Cardiac fibroblast (primary cell): Measurements from ENCODE around the gene DNAJC11.
"Not testable (repeated sequence)": the region's sequence is repeated elsewhere in the genome, so short reads cannot be mapped to it uniquely, and the experiment has no call there.

Experiments used
- DNase-seq, 2 donors: peaks; one replicate each; pipeline versions ENCODE4 v3.0.0 to v3.0.0-alpha.2; 2010; ENCODE audit warnings: low read depth in 2 of 2
- H3K4me3 ChIP-seq, 2 donors: replicated peaks in 1 of 2; 1 replicate in 1 of 2; 2 replicates in 1 of 2; pipeline ENCODE4 v1.5.1; 2011; ENCODE audit warnings: low read depth in 2 of 2, low read length in 2 of 2, mild to moderate bottlenecking in 2 of 2, moderate library complexity in 1 of 2
- TF ChIP-seq, protein P1 (sequence below): IDR thresholded peaks from one replicate; pipeline ENCODE4 v1.5.1; 2011; ENCODE audit warnings: low read depth, mild to moderate bottlenecking, low read length, inconsistent platforms

Gene DNAJC11

GRCh38 chr1:6638226-6638625 lies 63.4 kb downstream of the DNAJC11 start:
- peak; percentile 47 to 81 for DNase-seq
- no peak overlapping the region for H3K4me3 ChIP-seq
- TF ChIP-seq, protein P1, sequence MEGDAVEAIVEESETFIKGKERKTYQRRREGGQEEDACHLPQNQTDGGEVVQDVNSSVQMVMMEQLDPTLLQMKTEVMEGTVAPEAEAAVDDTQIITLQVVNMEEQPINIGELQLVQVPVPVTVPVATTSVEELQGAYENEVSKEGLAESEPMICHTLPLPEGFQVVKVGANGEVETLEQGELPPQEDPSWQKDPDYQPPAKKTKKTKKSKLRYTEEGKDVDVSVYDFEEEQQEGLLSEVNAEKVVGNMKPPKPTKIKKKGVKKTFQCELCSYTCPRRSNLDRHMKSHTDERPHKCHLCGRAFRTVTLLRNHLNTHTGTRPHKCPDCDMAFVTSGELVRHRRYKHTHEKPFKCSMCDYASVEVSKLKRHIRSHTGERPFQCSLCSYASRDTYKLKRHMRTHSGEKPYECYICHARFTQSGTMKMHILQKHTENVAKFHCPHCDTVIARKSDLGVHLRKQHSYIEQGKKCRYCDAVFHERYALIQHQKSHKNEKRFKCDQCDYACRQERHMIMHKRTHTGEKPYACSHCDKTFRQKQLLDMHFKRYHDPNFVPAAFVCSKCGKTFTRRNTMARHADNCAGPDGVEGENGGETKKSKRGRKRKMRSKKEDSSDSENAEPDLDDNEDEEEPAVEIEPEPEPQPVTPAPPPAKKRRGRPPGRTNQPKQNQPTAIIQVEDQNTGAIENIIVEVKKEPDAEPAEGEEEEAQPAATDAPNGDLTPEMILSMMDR = no peak

DNA sequence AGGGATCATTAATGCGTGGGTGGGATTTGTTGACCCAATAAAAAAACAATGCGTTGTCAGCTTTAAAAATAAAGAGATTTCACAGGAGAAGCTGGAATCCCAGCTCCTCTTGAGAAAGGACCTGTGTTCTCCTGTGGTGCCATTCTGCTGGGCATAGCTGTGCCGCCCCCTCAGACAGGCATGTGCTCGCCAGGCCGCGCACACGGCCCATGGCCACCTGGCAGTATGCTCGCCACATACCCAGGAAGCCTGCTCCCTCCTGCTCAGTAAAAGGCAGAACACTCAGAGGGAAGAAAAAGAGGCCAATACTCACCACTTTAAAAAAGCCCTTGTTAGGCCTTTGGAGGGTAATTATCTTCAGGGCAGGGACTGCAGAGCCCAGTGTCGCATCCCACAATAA lies 63.8 kb downstream of the DNAJC11 start:
- H3K4me3 ChIP-seq = no peak overlapping the region
- DNase-seq = no peak
- TF ChIP-seq, protein P1 = no peak

GRCh38 chr1:6636778-6637177 lies 64.8 kb downstream of the DNAJC11 start:
- DNase-seq, H3K4me3 ChIP-seq: not testable (repeated sequence)

DNA sequence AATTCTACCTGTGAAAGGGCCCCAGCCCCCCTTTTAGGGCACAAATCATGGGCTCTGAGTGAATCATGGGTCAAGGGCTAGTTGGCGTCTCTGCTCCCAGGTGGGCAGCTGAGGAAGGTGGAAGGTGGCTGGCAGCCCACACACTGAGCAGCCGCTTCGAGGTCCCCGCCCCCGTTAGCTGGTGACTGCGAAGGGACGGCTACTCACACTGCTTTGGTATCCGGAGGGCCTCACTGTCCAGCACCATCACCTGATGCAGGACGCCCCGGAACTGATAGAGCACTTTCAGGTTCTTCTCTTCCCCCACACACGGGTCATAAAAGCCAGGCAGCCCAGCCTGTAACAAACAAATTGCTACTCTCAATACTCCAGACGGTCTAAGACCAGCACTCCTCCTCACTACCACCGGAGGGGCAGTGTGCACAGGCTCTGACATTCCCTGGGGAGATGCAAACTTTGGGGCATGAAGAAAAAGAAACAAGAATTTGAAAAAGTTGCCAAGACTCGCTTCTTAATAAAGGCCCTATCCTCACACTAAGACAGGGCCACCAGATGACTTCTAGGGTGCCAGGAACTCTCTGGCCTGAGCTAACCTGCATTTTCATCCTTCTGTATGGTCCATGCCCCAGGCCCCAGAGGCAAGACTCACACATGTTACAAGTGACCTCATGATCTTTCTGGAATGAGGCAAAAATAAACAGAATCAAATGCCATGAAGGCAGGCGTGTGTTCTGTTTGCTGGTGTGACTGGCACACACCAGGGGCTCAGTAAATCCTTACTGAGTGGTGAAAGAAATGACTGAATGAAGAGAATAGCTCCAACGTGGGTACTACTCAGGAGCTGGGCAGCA lies 65.5 kb downstream of the DNAJC11 start:
- DNase-seq = peak in 1 of 2 donors; percentile 15
- H3K4me3 ChIP-seq = no peak overlapping the region
- TF ChIP-seq, protein P1 = no peak

- no peak overlapping the region for H3K4me3 ChIP-seq
- TF ChIP-seq, protein P1 = no peak
- no peak for DNase-seq
Observed at GRCh38 chr1:6635161-6635909, 66.3 kb downstream of the DNAJC11 start.

DNA sequence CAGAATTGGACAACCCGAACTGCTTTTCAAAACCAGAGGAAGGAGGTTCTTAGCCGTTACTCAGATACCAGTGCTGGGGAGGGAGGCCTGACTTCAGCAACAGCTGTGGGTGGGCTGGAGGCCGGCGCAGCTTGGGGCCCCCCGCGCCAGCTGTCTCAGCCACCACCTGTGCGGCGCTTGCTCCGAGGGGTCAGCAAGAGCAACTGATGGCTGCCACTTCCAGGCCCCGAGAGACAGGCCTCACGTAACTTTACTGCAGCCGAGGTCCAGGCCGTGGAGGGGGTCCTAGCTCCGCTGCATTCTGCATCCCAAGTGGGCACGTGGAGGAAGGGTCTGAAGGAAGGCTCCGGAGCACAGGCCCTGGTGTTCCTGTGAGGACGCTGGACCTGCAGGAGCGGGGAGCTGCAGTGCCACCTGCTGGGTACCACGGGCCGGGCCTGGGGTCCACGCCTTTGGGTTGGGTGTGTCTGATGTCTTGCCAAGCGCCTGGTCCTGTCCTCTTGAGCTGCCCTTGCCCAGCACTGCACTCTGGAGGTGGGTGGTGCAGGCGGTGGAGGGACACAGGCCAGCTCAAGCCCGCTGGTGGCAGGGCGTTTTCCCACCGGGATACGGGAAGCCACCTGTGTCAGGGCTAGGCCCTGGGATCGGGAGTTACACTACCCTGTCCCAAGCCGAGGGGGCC lies 67.1 kb downstream of the DNAJC11 start:
- TF ChIP-seq, protein P1 = peak; percentile 55
- peak; percentile 37 to 57 for DNase-seq

More for the DNA sequence above, 67.1 kb downstream of the DNAJC11 start:
- no peak overlapping the region for H3K4me3 ChIP-seq
